AG08395 (cell line): ENCODE measurements around the gene NT5E.
A peak's percentile ranks its signal among the peaks of the same experiment; 100 is the strongest.

Source experiments
- DNase-seq: peaks from one replicate; pipeline ENCODE4 v3.0.0; 2012; ENCODE audit warnings: mixed read lengths, low spot score

NT5E gene

GRCh38 chr6:85460154-85460920, 10.5 kb downstream of the NT5E start:
- DNase-seq: no peak

GRCh38 chr6:85460921-85461797, 11.3 kb downstream of the NT5E start:
- no peak for DNase-seq

GRCh38 chr6:85461798-85462170, 11.9 kb downstream of the NT5E start:
- DNase-seq: no peak

GRCh38 chr6:85462673-85463072, 12.8 kb downstream of the NT5E start:
- DNase-seq: no peak

- no peak for DNase-seq
These were observed 13.9 kb downstream of the NT5E start for GRCh38 chr6:85463621-85464259.

GRCh38 chr6:85464260-85464644, 14.4 kb downstream of the NT5E start:
- peak; percentile 83 for DNase-seq

- DNase-seq: peak; percentile 74
These were observed 14.9 kb downstream of the NT5E start for GRCh38 chr6:85464722-85465150.

GRCh38 chr6:85465762-85466161, 15.9 kb downstream of the NT5E start:
- DNase-seq: no peak

GRCh38 chr6:85468326-85468725, 18.4 kb downstream of the NT5E start:
- DNase-seq: peak; percentile 25

- no peak for DNase-seq
These were observed 19.6 kb downstream of the NT5E start for GRCh38 chr6:85469276-85470022.

- no peak for DNase-seq
These were observed 20.1 kb downstream of the NT5E start for GRCh38 chr6:85470023-85470410.

- no peak for DNase-seq
These were observed 22.9 kb downstream of the NT5E start for GRCh38 chr6:85472744-85473143.

- no peak for DNase-seq
These were observed 23.9 kb downstream of the NT5E start for GRCh38 chr6:85473748-85474147.

- no peak for DNase-seq
These were observed 26.6 kb downstream of the NT5E start for GRCh38 chr6:85476532-85476931.

GRCh38 chr6:85479208-85479607, 29.3 kb downstream of the NT5E start:
- DNase-seq: no peak

GRCh38 chr6:85482206-85482904, 32.5 kb downstream of the NT5E start:
- DNase-seq: peak; percentile 74

GRCh38 chr6:85482905-85483700, 33.2 kb downstream of the NT5E start:
- peak; percentile 78 for DNase-seq

GRCh38 chr6:85483846-85484245, 34.0 kb downstream of the NT5E start:
- no peak for DNase-seq

GRCh38 chr6:85484948-85485347, 35.1 kb downstream of the NT5E start:
- DNase-seq: no peak

- no peak for DNase-seq
These were observed 40.8 kb downstream of the NT5E start for GRCh38 chr6:85490516-85491248.
